ENCODE data around the gene GPC6.

GPC6 gene

GRCh38 chr13:93708308-93709075 lies 481.9 kb downstream of the GPC6 start:
- H3K79me2 ChIP-seq (ENCODE audit: insufficient read depth, low read length), result no peaks in the 10 kb centered on the region
- no peaks in the 10 kb centered on the region for H4K20me1 ChIP-seq (ENCODE audit: insufficient read depth, low read length)
- TF ChIP-seq EZH2 (IDR thresholded peaks at IDR 0.05; ENCODE audit: borderline replicate concordance, low read length), result no peak
- TF ChIP-seq, protein P1, sequence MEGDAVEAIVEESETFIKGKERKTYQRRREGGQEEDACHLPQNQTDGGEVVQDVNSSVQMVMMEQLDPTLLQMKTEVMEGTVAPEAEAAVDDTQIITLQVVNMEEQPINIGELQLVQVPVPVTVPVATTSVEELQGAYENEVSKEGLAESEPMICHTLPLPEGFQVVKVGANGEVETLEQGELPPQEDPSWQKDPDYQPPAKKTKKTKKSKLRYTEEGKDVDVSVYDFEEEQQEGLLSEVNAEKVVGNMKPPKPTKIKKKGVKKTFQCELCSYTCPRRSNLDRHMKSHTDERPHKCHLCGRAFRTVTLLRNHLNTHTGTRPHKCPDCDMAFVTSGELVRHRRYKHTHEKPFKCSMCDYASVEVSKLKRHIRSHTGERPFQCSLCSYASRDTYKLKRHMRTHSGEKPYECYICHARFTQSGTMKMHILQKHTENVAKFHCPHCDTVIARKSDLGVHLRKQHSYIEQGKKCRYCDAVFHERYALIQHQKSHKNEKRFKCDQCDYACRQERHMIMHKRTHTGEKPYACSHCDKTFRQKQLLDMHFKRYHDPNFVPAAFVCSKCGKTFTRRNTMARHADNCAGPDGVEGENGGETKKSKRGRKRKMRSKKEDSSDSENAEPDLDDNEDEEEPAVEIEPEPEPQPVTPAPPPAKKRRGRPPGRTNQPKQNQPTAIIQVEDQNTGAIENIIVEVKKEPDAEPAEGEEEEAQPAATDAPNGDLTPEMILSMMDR (IDR thresholded peaks at IDR 0.05; ENCODE audit: low read length), result no peak
- no peak overlapping the region for H3K4me3 ChIP-seq (ENCODE audit: low read depth, low read length, poor library complexity, severe bottlenecking)
- no peaks in the 10 kb centered on the region for H3K9me3 ChIP-seq (ENCODE audit: low read length)
- no peaks in the 10 kb centered on the region for H3K27me3 ChIP-seq (ENCODE audit: insufficient read depth, low read length)
- H2AFZ ChIP-seq (ENCODE audit: low read length), result no peak overlapping the region
- H3K27ac ChIP-seq (ENCODE audit: low read depth, low read length, poor library complexity, severe bottlenecking), result no peak overlapping the region
- no peaks in the 10 kb centered on the region for H3K36me3 ChIP-seq (ENCODE audit: insufficient read depth, low read length)
- no peaks in the 10 kb centered on the region for H3F3A ChIP-seq (ENCODE audit: insufficient read depth, low read length)
- no peaks in the 10 kb centered on the region for H3K4me1 ChIP-seq (ENCODE audit: insufficient read depth, low read length, severe bottlenecking)
- H3K9me2 ChIP-seq (ENCODE audit: low read depth, low read length), result no peaks in the 10 kb centered on the region
- no peak overlapping the region for H3K4me2 ChIP-seq (ENCODE audit: low read length)
- no peak overlapping the region for H3K9ac ChIP-seq (ENCODE audit: low read length)

DNA sequence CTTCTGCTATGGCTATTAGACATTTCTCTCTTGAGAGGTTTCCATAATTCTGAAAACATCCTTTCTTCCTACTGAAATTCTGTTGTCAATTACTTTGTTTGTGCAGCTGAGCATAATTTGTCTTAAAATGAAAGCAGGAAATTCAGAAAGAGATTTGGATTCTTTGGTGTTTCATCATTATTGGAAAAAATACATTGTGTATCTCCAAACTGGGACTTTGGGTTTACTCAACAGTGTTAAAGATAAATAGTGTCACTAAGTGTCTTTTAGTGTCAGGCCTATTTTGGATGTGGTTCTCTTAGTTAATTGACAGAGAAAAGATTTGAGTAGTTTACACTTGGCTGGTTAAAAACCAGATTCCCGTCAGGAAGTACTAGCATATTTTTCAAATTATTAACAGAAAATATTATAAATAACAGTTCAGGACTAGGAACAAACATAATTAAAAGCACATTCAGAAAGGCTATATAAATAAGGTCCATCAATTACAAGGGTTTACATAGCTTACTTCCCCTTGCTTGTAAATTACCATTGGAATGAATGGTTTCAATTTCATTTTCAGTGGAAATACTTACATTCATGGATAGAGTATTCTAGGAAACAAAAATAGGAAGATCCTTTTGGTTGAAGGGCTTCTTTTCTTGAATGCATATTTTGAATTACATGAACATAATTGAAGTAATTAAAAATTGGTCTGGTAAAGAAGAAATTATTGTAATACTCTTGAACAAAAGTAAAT lies 483.1 kb downstream of the GPC6 start:
- H4K20me1 ChIP-seq (ENCODE audit: insufficient read depth, low read length), result no peaks in the 10 kb centered on the region
- no peaks in the 10 kb centered on the region for H3K4me1 ChIP-seq (ENCODE audit: insufficient read depth, low read length, severe bottlenecking)
- H3K9ac ChIP-seq (ENCODE audit: low read length), result no peak overlapping the region
- no peaks in the 10 kb centered on the region for H3K36me3 ChIP-seq (ENCODE audit: insufficient read depth, low read length)
- H3K27ac ChIP-seq (ENCODE audit: low read depth, low read length, poor library complexity, severe bottlenecking), result no peak overlapping the region
- no peak overlapping the region for H3K4me2 ChIP-seq (ENCODE audit: low read length)
- TF ChIP-seq, protein P1 (IDR thresholded peaks at IDR 0.05; ENCODE audit: low read length), result no peak
- TF ChIP-seq EZH2 (IDR thresholded peaks at IDR 0.05; ENCODE audit: borderline replicate concordance, low read length), result no peak
- H3K9me2 ChIP-seq (ENCODE audit: low read depth, low read length), result no peaks in the 10 kb centered on the region
- no peaks in the 10 kb centered on the region for H3K27me3 ChIP-seq (ENCODE audit: insufficient read depth, low read length)
- H3F3A ChIP-seq (ENCODE audit: insufficient read depth, low read length), result no peaks in the 10 kb centered on the region
- H2AFZ ChIP-seq (ENCODE audit: low read length), result no peak overlapping the region
- no peaks in the 10 kb centered on the region for H3K79me2 ChIP-seq (ENCODE audit: insufficient read depth, low read length)
- H3K4me3 ChIP-seq (ENCODE audit: low read depth, low read length, poor library complexity, severe bottlenecking), result no peak overlapping the region
- H3K9me3 ChIP-seq (ENCODE audit: low read length), result no peaks in the 10 kb centered on the region

DNA sequence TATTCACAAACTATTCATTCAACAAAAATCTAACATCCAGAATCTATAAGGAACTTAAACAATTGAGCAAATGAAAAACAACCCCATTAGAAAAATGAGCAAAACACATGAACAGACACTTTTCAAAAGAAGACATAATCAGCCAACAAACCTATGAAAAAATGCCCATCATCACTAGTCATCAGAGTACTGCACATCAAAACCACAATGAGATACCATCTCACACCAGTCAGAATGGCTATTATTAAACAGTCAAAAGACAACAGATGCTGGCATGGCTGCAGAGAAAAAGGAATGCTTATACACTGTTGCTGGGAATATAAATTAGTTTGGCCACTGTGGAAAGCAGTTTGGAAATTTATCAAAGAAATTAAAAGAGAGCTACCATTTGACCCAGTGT lies 487.6 kb downstream of the GPC6 start:
- H3K27me3 ChIP-seq (ENCODE audit: insufficient read depth, low read length), result no peaks in the 10 kb centered on the region
- H2AFZ ChIP-seq (ENCODE audit: low read length), result no peak overlapping the region
- TF ChIP-seq, protein P1 (IDR thresholded peaks at IDR 0.05; ENCODE audit: low read length), result no peak
- TF ChIP-seq EZH2 (IDR thresholded peaks at IDR 0.05; ENCODE audit: borderline replicate concordance, low read length), result no peak
- no peak overlapping the region for H3K9ac ChIP-seq (ENCODE audit: low read length)
- H3F3A ChIP-seq (ENCODE audit: insufficient read depth, low read length), result no peaks in the 10 kb centered on the region
- H3K4me3 ChIP-seq (ENCODE audit: low read depth, low read length, poor library complexity, severe bottlenecking), result no peak overlapping the region
- H3K79me2 ChIP-seq (ENCODE audit: insufficient read depth, low read length), result no peaks in the 10 kb centered on the region
- H3K36me3 ChIP-seq (ENCODE audit: insufficient read depth, low read length), result no peaks in the 10 kb centered on the region
- H3K9me3 ChIP-seq (ENCODE audit: low read length), result no peaks in the 10 kb centered on the region
- no peak overlapping the region for H3K27ac ChIP-seq (ENCODE audit: low read depth, low read length, poor library complexity, severe bottlenecking)
- no peaks in the 10 kb centered on the region for H3K4me1 ChIP-seq (ENCODE audit: insufficient read depth, low read length, severe bottlenecking)
- H4K20me1 ChIP-seq (ENCODE audit: insufficient read depth, low read length), result no peaks in the 10 kb centered on the region
- H3K9me2 ChIP-seq (ENCODE audit: low read depth, low read length), result no peaks in the 10 kb centered on the region
- no peak overlapping the region for H3K4me2 ChIP-seq (ENCODE audit: low read length)

Measured in OCI-LY1 (cell line).